SU-DHL-6 (cell line): Measurements from ENCODE around the gene SRRM2.

ENCODE experiments used
- CTCF ChIP-seq: fragments of 200-600 bp; sonication (generic); IDR thresholded peaks from one replicate; pipeline ENCODE4 v1.5.1; 2017; ENCODE audit warnings: antibody characterized with exemption, mild to moderate bottlenecking, low read length, moderate library complexity; ENCODE audit not compliant: insufficient read depth, poor library complexity, severe bottlenecking
- EZH2phosphoT487 ChIP-seq: fragments of 200-600 bp; sonication (generic), shearing (Covaris generic); conservative IDR thresholded peaks from 2 replicates; pipeline ENCODE4 v1.6.1; 2018; ENCODE audit warnings: mild to moderate bottlenecking, antibody characterized with exemption, low read length, moderate library complexity, mixed read lengths

GRCh38 chr16:2775131-2775716 is 22.8 kb downstream of the SRRM2 start:
- TF ChIP-seq CTCF (no peak), EZH2phosphoT487 (no peak)
